Measurements from ENCODE around the gene KCNIP3.

- TF ChIP-seq CTCF (IDR thresholded peaks at IDR 0.05 in 8 of 11, conservative IDR thresholded peaks at IDR 0.05 in 3 of 11), result no peak
- peak in 1 of 3 donors; percentile 41 for TF ChIP-seq POLR2AphosphoS5 (IDR thresholded peaks at IDR 0.05)
- TF ChIP-seq POLR2A (IDR thresholded peaks at IDR 0.05), result no peak
These were observed 88.4 kb downstream of the KCNIP3 start for GRCh38 chr2:95385570-95385984.
